Prostate gland (tissue), 2 donors: ENCODE measurements around the gene UTP14A.

Source experiments
- CTCF ChIP-seq, 4 experiments: fragments of 200-600 bp in 2 of 4; fragments of 450-650 bp in 2 of 4; sonication (generic) in 2 of 4; IDR thresholded peaks; 1 replicate in 3 of 4; 2 replicates in 1 of 4; pipeline ENCODE4 v1.5.1; 2016 to 2019; ENCODE audit warnings: antibody characterized with exemption in 4 of 4, mild to moderate bottlenecking in 2 of 4, moderate library complexity in 2 of 4
- POLR2A ChIP-seq: fragments of 450-650 bp; IDR thresholded peaks from one replicate; pipeline ENCODE4 v1.6.1; 2016; ENCODE audit warnings: antibody characterized with exemption, mild to moderate bottlenecking
- POLR2AphosphoS5 ChIP-seq: sonication (generic); formaldehyde crosslinking; IDR thresholded peaks from one replicate; pipeline ENCODE4 v1.6.1; 2017; ENCODE audit warnings: antibody characterized with exemption

GRCh38 chrX:129956145-129956544 lies 50.2 kb downstream of the UTP14A start:
- no peak for TF ChIP-seq POLR2AphosphoS5
- no peak for TF ChIP-seq CTCF (IDR thresholded peaks at IDR 0.05)
- no peak for TF ChIP-seq POLR2A
